HepG2 (cell line): ENCODE results near the gene KCTD13. TPM values are rescaled to one million over a fixed set of nuclear protein-coding genes. Genes with fewer than 3 reads are reported as not detected.

Experiments
- EZH2 ChIP-seq: conservative IDR thresholded peaks from 2 replicates; pipeline ENCODE4 v1.6.1; 2012; ENCODE audit warnings: mild to moderate bottlenecking, low read depth, low read length, moderate library complexity
- HNRNPK ChIP-seq: fragments of 200-400 bp; formaldehyde crosslinking; IDR thresholded peaks from 2 replicates; pipeline ENCODE4 v1.6.1; 2018; ENCODE audit warnings: low read length, low read depth, moderate library complexity, mild to moderate bottlenecking; ENCODE audit not compliant: poor library complexity, severe bottlenecking
- KMT2A ChIP-seq: sonication (generic); formaldehyde crosslinking; IDR thresholded peaks from 2 replicates; pipeline ENCODE4 v1.4.0; 2020; ENCODE audit warnings: missing genetic modification reagents
- LCORL ChIP-seq, 2 experiments: fragments of 450-650 bp in 1 of 2; sonication (generic) in 1 of 2; formaldehyde crosslinking in 1 of 2; IDR thresholded peaks; 2 replicates each; pipeline versions ENCODE4 v1.5.0 to v1.6.1; 2017 to 2020; ENCODE audit warnings: antibody characterized with exemption in 1 of 2, missing genetic modification reagents in 1 of 2
- NR3C1 ChIP-seq: sonication (generic); formaldehyde crosslinking; IDR thresholded peaks from 2 replicates; pipeline ENCODE4 v1.4.0; 2020; ENCODE audit warnings: missing genetic modification reagents
- TAF1 ChIP-seq: sonication (generic); formaldehyde crosslinking; IDR thresholded peaks from 2 replicates; pipeline ENCODE4 v1.4.0; 2020; ENCODE audit warnings: missing genetic modification reagents
- WIZ ChIP-seq: sonication (generic); formaldehyde crosslinking; IDR thresholded peaks from 2 replicates; pipeline ENCODE4 v1.5.1; 2020; ENCODE audit warnings: mild to moderate bottlenecking, missing genetic modification reagents
- ZBTB3 ChIP-seq: sonication (generic); formaldehyde crosslinking; IDR thresholded peaks from 2 replicates; pipeline ENCODE4 v1.4.0; 2020; ENCODE audit warnings: low read depth, mild to moderate bottlenecking, moderate library complexity, missing genetic modification reagents, borderline replicate concordance
- ZFP36L1 ChIP-seq: sonication (generic); formaldehyde crosslinking; IDR thresholded peaks from 2 replicates; pipeline ENCODE4 v1.8.0; 2022; ENCODE audit warnings: mild to moderate bottlenecking, missing genetic modification reagents, moderate library complexity
- ZMAT3 ChIP-seq: sonication (generic); formaldehyde crosslinking; conservative IDR thresholded peaks from 2 replicates; pipeline ENCODE4 v1.7.0; 2021; ENCODE audit warnings: missing genetic modification reagents
- ZNF468 ChIP-seq: sonication (generic); formaldehyde crosslinking; IDR thresholded peaks from 2 replicates; pipeline ENCODE4 v1.8.0; 2022; ENCODE audit warnings: mild to moderate bottlenecking, moderate library complexity, missing genetic modification reagents
- ZNF816 ChIP-seq: sonication (generic); formaldehyde crosslinking; IDR thresholded peaks from 2 replicates; pipeline ENCODE4 v1.8.0; 2022; ENCODE audit warnings: missing genetic modification reagents, mild to moderate bottlenecking, borderline replicate concordance
- polyA plus RNA-seq, 8 experiments: library from polyadenylated mRNA; depleted of rRNA in 3 of 8; stranded (reverse) in 7 of 8; unstranded in 1 of 8; fragments of >200 nt; fragmentation: Illumina TruSeq in 4 of 8; extraction: Trizol in 4 of 8; gene quantifications; 2 replicates each; pipeline versions ENCODE4 v1.2.1 to v1.2.3, GENCODE V29; 2011 to 2016; ENCODE audit warnings: low read depth in 4 of 8, missing spikeins in 1 of 8, mixed read lengths in 1 of 8; ENCODE audit not compliant: insufficient read depth in 1 of 8
- total RNA-seq, 5 experiments: library from RNA; depleted of rRNA; stranded (reverse); fragments of >200 nt; fragmentation: Illumina TruSeq; extraction: Trizol; gene quantifications; 2 replicates each; pipeline ENCODE4 v1.2.3, GENCODE V29; 2016; ENCODE audit warnings: low read depth in 1 of 5
- TF ChIP-seq, protein P1 (sequence below): sonication (generic); formaldehyde crosslinking; IDR thresholded peaks from 2 replicates; pipeline ENCODE4 v1.8.0; 2022; ENCODE audit warnings: low read depth, missing genetic modification reagents
- TF ChIP-seq, protein P2 (sequence below): sonication (generic); formaldehyde crosslinking; IDR thresholded peaks from 2 replicates; pipeline ENCODE4 v1.8.1; 2023; ENCODE audit warnings: mild to moderate bottlenecking, missing genetic modification reagents, borderline replicate concordance
- TF ChIP-seq, protein P3 (sequence below): sonication (generic); formaldehyde crosslinking; IDR thresholded peaks from 2 replicates; pipeline ENCODE4 v1.4.0; 2020; ENCODE audit warnings: missing genetic modification reagents, borderline replicate concordance
- TF ChIP-seq, protein P4 (sequence below): IDR thresholded peaks from 2 replicates; pipeline ENCODE4 v1.6.1; 2016
- TF ChIP-seq, protein P5 (sequence below): sonication (generic); formaldehyde crosslinking; IDR thresholded peaks from 2 replicates; pipeline ENCODE4 v1.4.0; 2020; ENCODE audit warnings: mild to moderate bottlenecking, missing genetic modification reagents, borderline replicate concordance

The KCTD13 gene
- total and polyA plus RNA-seq, 2 of the 13 experiments (the other 11 are each of a cell fraction or from before 2014, with no cell fraction given): 6.3 to 14.7 TPM

DNA sequence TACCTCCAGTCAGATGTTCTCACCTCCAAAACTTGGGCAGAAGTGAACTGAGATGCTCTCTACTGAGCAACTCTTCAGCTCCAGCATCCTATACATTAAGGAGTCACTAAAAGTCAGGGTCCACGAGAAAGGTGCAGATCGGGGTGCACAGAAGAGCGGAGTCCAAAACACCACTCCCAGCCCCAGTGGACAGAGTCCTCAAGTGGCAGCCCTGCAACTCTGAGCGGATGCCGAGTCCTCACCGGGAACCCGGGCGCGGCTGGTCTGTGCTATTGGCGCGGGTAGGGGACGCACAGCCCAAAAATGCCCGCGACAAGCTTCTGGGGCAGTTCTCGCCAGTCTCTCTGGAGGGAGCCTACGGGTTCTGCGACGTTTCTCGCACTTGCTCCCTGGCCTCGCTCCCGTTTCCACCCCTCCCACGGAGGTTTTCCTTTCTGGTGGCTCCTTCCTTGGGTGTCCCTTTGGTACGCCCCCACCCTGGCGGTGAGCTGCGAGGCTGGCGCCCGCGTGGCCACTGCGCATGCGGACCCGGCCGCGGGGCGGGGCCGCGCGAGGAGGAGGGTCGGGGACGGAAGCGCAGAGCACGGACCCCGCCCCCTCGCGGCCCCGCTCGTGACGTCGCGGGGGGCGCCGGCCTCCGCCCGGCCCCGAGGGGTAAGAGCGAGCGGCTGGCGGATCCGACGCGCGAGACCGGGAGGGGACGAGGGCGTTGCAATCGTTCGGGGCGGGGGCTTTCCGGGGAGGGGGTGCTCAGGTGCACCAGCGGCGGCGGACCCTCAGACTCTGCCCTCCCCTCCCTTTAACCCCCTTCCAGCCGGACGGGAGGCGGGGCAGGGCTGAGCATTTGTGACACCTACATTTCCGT is 35.7 kb upstream of the KCTD13 start, which contains the start of gene TMEM219 (continued):
- TF ChIP-seq, protein P1, sequence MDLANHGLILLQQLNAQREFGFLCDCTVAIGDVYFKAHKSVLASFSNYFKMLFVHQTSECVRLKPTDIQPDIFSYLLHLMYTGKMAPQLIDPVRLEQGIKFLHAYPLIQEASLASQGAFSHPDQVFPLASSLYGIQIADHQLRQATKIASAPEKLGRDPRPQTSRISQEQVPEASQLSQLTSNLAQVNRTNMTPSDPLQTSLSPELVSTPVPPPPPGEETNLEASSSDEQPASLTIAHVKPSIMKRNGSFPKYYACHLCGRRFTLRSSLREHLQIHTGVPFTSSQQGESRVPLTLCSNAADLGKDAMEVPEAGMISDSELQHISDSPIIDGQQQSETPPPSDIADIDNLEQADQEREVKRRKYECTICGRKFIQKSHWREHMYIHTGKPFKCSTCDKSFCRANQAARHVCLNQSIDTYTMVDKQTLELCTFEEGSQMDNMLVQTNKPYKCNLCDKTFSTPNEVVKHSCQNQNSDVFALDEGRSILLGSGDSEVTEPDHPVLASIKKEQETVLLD: no peak; the same call in 1 of the 2 replicates
- TF ChIP-seq KMT2A (CRISPR knock-in tag): peak; percentile 66; the same call in 1 of the 2 replicates
- TF ChIP-seq, protein P2, sequence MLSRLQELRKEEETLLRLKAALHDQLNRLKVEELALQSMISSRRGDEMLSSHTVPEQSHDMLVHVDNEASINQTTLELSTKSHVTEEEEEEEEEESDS (CRISPR knock-in tag): peak; percentile 86
- TF ChIP-seq TAF1 (CRISPR knock-in tag): peak; percentile 69; the same call in 1 of the 2 replicates
- TF ChIP-seq, protein P3, sequence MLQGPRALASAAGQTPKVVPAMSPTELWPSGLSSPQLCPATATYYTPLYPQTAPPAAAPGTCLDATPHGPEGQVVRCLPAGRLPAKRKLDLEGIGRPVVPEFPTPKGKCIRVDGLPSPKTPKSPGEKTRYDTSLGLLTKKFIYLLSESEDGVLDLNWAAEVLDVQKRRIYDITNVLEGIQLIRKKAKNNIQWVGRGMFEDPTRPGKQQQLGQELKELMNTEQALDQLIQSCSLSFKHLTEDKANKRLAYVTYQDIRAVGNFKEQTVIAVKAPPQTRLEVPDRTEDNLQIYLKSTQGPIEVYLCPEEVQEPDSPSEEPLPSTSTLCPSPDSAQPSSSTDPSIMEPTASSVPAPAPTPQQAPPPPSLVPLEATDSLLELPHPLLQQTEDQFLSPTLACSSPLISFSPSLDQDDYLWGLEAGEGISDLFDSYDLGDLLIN (CRISPR knock-in tag): 0 out of 2 replicates have a peak, but pooled peaks have one; percentile 69
- no peak for TF ChIP-seq LCORL (IDR thresholded peaks at IDR 0.05)
- peak; percentile 74; the same call in 1 of the 2 replicates for TF ChIP-seq LCORL (CRISPR knock-in tag; IDR thresholded peaks at IDR 0.05)
- no peak; the same call in 1 of the 2 replicates for TF ChIP-seq ZBTB3 (CRISPR knock-in tag)
- peak; percentile 83 for TF ChIP-seq ZFP36L1 (CRISPR knock-in tag)
- 0 out of 2 replicates have a peak, but pooled peaks have one; percentile 53 for TF ChIP-seq WIZ
- peak; percentile 75 for TF ChIP-seq HNRNPK
- TF ChIP-seq ZNF468: 0 out of 2 replicates have a peak, but pooled peaks have one; percentile 24
- TF ChIP-seq, protein P4, sequence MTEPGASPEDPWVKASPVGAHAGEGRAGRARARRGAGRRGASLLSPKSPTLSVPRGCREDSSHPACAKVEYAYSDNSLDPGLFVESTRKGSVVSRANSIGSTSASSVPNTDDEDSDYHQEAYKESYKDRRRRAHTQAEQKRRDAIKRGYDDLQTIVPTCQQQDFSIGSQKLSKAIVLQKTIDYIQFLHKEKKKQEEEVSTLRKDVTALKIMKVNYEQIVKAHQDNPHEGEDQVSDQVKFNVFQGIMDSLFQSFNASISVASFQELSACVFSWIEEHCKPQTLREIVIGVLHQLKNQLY (CRISPR knock-in tag): peak; percentile 61; the same call in 1 of the 2 replicates
- TF ChIP-seq NR3C1: no peak
- TF ChIP-seq ZNF816 (CRISPR knock-in tag): peak; percentile 93; the same call in 1 of the 2 replicates
- TF ChIP-seq ZMAT3 (CRISPR knock-in tag): peak; percentile 77; the same call in 1 of the 2 replicates
- TF ChIP-seq, protein P5, sequence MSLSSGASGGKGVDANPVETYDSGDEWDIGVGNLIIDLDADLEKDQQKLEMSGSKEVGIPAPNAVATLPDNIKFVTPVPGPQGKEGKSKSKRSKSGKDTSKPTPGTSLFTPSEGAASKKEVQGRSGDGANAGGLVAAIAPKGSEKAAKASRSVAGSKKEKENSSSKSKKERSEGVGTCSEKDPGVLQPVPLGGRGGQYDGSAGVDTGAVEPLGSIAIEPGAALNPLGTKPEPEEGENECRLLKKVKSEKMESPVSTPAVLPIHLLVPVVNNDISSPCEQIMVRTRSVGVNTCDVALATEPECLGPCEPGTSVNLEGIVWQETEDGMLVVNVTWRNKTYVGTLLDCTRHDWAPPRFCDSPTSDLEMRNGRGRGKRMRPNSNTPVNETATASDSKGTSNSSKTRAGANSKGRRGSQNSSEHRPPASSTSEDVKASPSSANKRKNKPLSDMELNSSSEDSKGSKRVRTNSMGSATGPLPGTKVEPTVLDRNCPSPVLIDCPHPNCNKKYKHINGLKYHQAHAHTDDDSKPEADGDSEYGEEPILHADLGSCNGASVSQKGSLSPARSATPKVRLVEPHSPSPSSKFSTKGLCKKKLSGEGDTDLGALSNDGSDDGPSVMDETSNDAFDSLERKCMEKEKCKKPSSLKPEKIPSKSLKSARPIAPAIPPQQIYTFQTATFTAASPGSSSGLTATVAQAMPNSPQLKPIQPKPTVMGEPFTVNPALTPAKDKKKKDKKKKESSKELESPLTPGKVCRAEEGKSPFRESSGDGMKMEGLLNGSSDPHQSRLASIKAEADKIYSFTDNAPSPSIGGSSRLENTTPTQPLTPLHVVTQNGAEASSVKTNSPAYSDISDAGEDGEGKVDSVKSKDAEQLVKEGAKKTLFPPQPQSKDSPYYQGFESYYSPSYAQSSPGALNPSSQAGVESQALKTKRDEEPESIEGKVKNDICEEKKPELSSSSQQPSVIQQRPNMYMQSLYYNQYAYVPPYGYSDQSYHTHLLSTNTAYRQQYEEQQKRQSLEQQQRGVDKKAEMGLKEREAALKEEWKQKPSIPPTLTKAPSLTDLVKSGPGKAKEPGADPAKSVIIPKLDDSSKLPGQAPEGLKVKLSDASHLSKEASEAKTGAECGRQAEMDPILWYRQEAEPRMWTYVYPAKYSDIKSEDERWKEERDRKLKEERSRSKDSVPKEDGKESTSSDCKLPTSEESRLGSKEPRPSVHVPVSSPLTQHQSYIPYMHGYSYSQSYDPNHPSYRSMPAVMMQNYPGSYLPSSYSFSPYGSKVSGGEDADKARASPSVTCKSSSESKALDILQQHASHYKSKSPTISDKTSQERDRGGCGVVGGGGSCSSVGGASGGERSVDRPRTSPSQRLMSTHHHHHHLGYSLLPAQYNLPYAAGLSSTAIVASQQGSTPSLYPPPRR (CRISPR knock-in tag): no peak
- no peak for TF ChIP-seq EZH2
